Gastrocnemius medialis (tissue), 4 donors: ENCODE measurements around the gene ZNF507. TPM values are rescaled to one million over a fixed set of nuclear protein-coding genes. Genes with fewer than 3 reads are reported as not detected.

Experiments used
- ATAC-seq, 2 donors: fragments of 150-250 bp; one replicate each; pipeline ENCODE4 v1.9.1; 2016
- DNase-seq, 2 donors: peaks; one replicate each; pipeline ENCODE4 v3.0.0-alpha.2; 2019
- H3K27ac ChIP-seq, 4 donors: fragments of 200-600 bp; sonication (generic); 1 replicate in 1 of 4; 2 replicates in 3 of 4; pipeline ENCODE4 v1.5.1; 2016 to 2018; ENCODE audit warnings: mild to moderate bottlenecking in 2 of 4, moderate library complexity in 1 of 4
- H3K27me3 ChIP-seq, 3 donors: fragments of 200-600 bp; sonication (generic) in 2 of 3; 1 replicate in 1 of 3; 2 replicates in 2 of 3; pipeline versions ENCODE4 v1.5.1 to v1.6.0; 2016 to 2019; ENCODE audit warnings: mild to moderate bottlenecking in 1 of 3, moderate library complexity in 1 of 3
- H3K36me3 ChIP-seq, 2 donors: fragments of 200-600 bp; sonication (generic) in 1 of 2; one replicate each; pipeline ENCODE4 v1.5.1; 2017 to 2018
- H3K4me1 ChIP-seq, 2 donors: fragments of 200-600 bp; sonication (generic) in 1 of 2; one replicate each; pipeline ENCODE4 v1.5.1; 2016 to 2017; ENCODE audit warnings: mild to moderate bottlenecking in 2 of 2
- H3K4me3 ChIP-seq, 4 donors: fragments of 200-600 bp; sonication (generic) in 3 of 4; 1 replicate in 1 of 4; 2 replicates in 3 of 4; pipeline ENCODE4 v1.5.1; 2016 to 2019; ENCODE audit warnings: mild to moderate bottlenecking in 2 of 4
- H3K9me3 ChIP-seq, 3 donors: fragments of 200-600 bp; sonication (generic) in 2 of 3; 1 replicate in 1 of 3; 2 replicates in 2 of 3; pipeline ENCODE4 v1.5.1; 2016 to 2019
- CTCF ChIP-seq, 5 experiments: fragments of 450-650 bp in 3 of 5; fragments of 200-600 bp in 2 of 5; sonication (generic) in 2 of 5; IDR thresholded peaks in 4 of 5; conservative IDR thresholded peaks in 1 of 5; 1 replicate in 4 of 5; 2 replicates in 1 of 5; pipeline ENCODE4 v1.5.1; 2016 to 2019; ENCODE audit warnings: antibody characterized with exemption in 5 of 5, mild to moderate bottlenecking in 3 of 5, moderate library complexity in 3 of 5
- POLR2A ChIP-seq, 2 donors: fragments of 450-650 bp; IDR thresholded peaks; one replicate each; pipeline ENCODE4 v1.6.1; 2017; ENCODE audit warnings: antibody characterized with exemption in 2 of 2, mild to moderate bottlenecking in 2 of 2, moderate library complexity in 2 of 2
- in situ Hi-C, 4 donors: fragments of 200-750 bp; cut with MboI; loops; one replicate each; pipeline versions ENCODE4 v1.15.0 to v1.8.0; 2017; ENCODE audit warnings: low sequenced_read_pairs in 4 of 4
- intact Hi-C: fragments of 100-400 bp; cut with DNase I; formaldehyde crosslinking; loops from one replicate; pipeline ENCODE4 v1.15.1; 2023; ENCODE audit warnings: low total_unique reads
- total RNA-seq, 4 donors: library from RNA; depleted of rRNA; stranded (reverse); fragments of >200 nt; gene quantifications; one replicate each; pipeline versions ENCODE4 v1.1.0 to v1.2.3, GENCODE V29; 2016

Gene ZNF507
- total RNA-seq, 4 donors from 2014 or later = 11.9 to 21.8 (median 17.8) TPM

- TF ChIP-seq CTCF (IDR thresholded peaks at IDR 0.05 in 4 of 5, conservative IDR thresholded peaks at IDR 0.05 in 1 of 5) (no peak), POLR2A (IDR thresholded peaks at IDR 0.05) (no peak)
Measured at GRCh38 chr19:32308431-32309077, 36.9 kb upstream of the ZNF507 start.

GRCh38 chr19:32309711-32310390 lies 35.6 kb upstream of the ZNF507 start:
- Histone ChIP-seq H3K36me3 (no peaks in the 10 kb centered on the region), H3K4me1 (no peaks in the 10 kb centered on the region), H3K9me3 (no peaks in the 10 kb centered on the region), H3K4me3 (no peak overlapping the region), H3K27me3 (no peaks in the 10 kb centered on the region), H3K27ac (no peak overlapping the region)
- in situ Hi-C loops = loop anchor here in 3 of 4 donors (25.0 kb wide), 1 partner anchor 252 kb away; no protein-coding TSS in a partner anchor
- no peak for ATAC-seq
- intact Hi-C loops = no loop called here
- TF ChIP-seq POLR2A (IDR thresholded peaks at IDR 0.05) = no peak
- DNase-seq = no peak

More at GRCh38 chr19:32308431-32309077, 36.9 kb upstream of the ZNF507 start:
- DNase-seq = no peak
- intact Hi-C loops = no loop called here
- Histone ChIP-seq H3K27ac (no peak overlapping the region), H3K4me1 (no peaks in the 10 kb centered on the region), H3K27me3 (no peaks in the 10 kb centered on the region), H3K4me3 (no peak overlapping the region), H3K9me3 (no peaks in the 10 kb centered on the region), H3K36me3 (no peaks in the 10 kb centered on the region)
- in situ Hi-C loops = loop anchor here in 3 of 4 donors (25.0 kb wide), 1 partner anchor 254 kb away; no protein-coding TSS in a partner anchor
- ATAC-seq = no peak

- TF ChIP-seq CTCF (IDR thresholded peaks at IDR 0.05 in 4 of 5, conservative IDR thresholded peaks at IDR 0.05 in 1 of 5) (no peak), POLR2A (IDR thresholded peaks at IDR 0.05) (no peak)
- Histone ChIP-seq H3K9me3 (no peaks in the 10 kb centered on the region), H3K27ac (no peak overlapping the region), H3K4me3 (no peak overlapping the region), H3K36me3 (no peaks in the 10 kb centered on the region), H3K4me1 (no peaks in the 10 kb centered on the region), H3K27me3 (no peaks in the 10 kb centered on the region)
- ATAC-seq = no peak
- in situ Hi-C loops = loop anchor here in 3 of 4 donors (25.0 kb wide), 1 partner anchor 251 kb away; no protein-coding TSS in a partner anchor
- intact Hi-C loops = no loop called here
- no peak for DNase-seq
Measured at GRCh38 chr19:32311371-32311770, 34.0 kb upstream of the ZNF507 start.

- in situ Hi-C loops (loop anchor here in 3 of 4 donors (25.0 kb wide), 1 partner anchor 249 kb away; no protein-coding TSS in a partner anchor), intact Hi-C loops (no loop called here)
- H3K4me1 ChIP-seq = no peaks in the 10 kb centered on the region
- H3K27ac ChIP-seq = no peak overlapping the region
- H3K9me3 ChIP-seq = no peaks in the 10 kb centered on the region
- DNase-seq (no peak), ATAC-seq (no peak)
- no peak for TF ChIP-seq CTCF (IDR thresholded peaks at IDR 0.05 in 4 of 5, conservative IDR thresholded peaks at IDR 0.05 in 1 of 5)
- TF ChIP-seq POLR2A (IDR thresholded peaks at IDR 0.05) = no peak
- no peaks in the 10 kb centered on the region for H3K36me3 ChIP-seq
- H3K27me3 ChIP-seq = no peaks in the 10 kb centered on the region
- H3K4me3 ChIP-seq = no peak overlapping the region
Measured at GRCh38 chr19:32313569-32314265, 31.7 kb upstream of the ZNF507 start.

- no peaks in the 10 kb centered on the region for H3K4me1 ChIP-seq
- no peak overlapping the region for H3K4me3 ChIP-seq
- DNase-seq (no peak), ATAC-seq (no peak)
- no peaks in the 10 kb centered on the region for H3K36me3 ChIP-seq
- intact Hi-C loops = no loop called here
- in situ Hi-C loops = loop anchor here in 3 of 4 donors (25.0 kb wide), 1 partner anchor 246 kb away; no protein-coding TSS in a partner anchor
- TF ChIP-seq POLR2A (IDR thresholded peaks at IDR 0.05) = no peak
- no peaks in the 10 kb centered on the region for H3K9me3 ChIP-seq
- H3K27ac ChIP-seq = no peak overlapping the region
- no peaks in the 10 kb centered on the region for H3K27me3 ChIP-seq
Measured at GRCh38 chr19:32316034-32316433, 29.4 kb upstream of the ZNF507 start.
